ENCODE results near the gene SASH1. TPM values are rescaled to one million over a fixed set of nuclear protein-coding genes. Genes with fewer than 3 reads are reported as not detected.

Gene SASH1
- total and polyA plus RNA-seq, 2 experiments from 2014 or later = 69.1 to 99.0 TPM

GRCh38 chr6:148405894-148406293 lies 63.3 kb downstream of the SASH1 start:
- DNase-seq = no peak
- H3K4me2 ChIP-seq (ENCODE audit: unreplicated experiment) = no peak overlapping the region
- no peak overlapping the region for H3K27ac ChIP-seq
- 75 to 83% methylated on average over 2 of the region's 2 CpGs for WGBS, 2 experiments (ENCODE audit: low coverage in 1 of 2, low lambda C conversion rate in 2 of 2, missing lambda C conversion rate in 2 of 2)
- in situ Hi-C loops (cut with MboI) = no loop called here
- no peaks in the 10 kb centered on the region for H4K20me1 ChIP-seq (ENCODE audit: insufficient read depth)
- H2AFZ ChIP-seq = no peak overlapping the region
- H3K9me3 ChIP-seq (ENCODE audit: low read depth) = no peaks in the 10 kb centered on the region
- no peaks in the 10 kb centered on the region for H3K27me3 ChIP-seq (replicated peaks; ENCODE audit: insufficient read depth)
- peaks cover 79% of the 10 kb centered on the region for H3K79me2 ChIP-seq (ENCODE audit: insufficient read depth)
- H3F3A ChIP-seq (ENCODE audit: insufficient read depth) = peaks cover 35% of the 10 kb centered on the region
- no peaks in the 10 kb centered on the region; the same call in 1 of the 2 replicates for H3K36me3 ChIP-seq (ENCODE audit: low read depth)
- no peak overlapping the region for H3K4me3 ChIP-seq
- H3K4me1 ChIP-seq (ENCODE audit: insufficient read depth) = peaks cover 21% of the 10 kb centered on the region
- no peaks in the 10 kb centered on the region for H3K9me2 ChIP-seq (ENCODE audit: insufficient read depth)
- TF ChIP-seq EZH2phosphoT487 (IDR thresholded peaks at IDR 0.05; ENCODE audit: insufficient read depth, low read depth) = no peak
- TF ChIP-seq EZH2 (IDR thresholded peaks at IDR 0.05; ENCODE audit: insufficient read depth, poor library complexity, severe bottlenecking) = no peak
- H3K9ac ChIP-seq = no peak overlapping the region

GRCh38 chr6:148406579-148407371 lies 64.1 kb downstream of the SASH1 start:
- H3K9me2 ChIP-seq (ENCODE audit: insufficient read depth) = no peaks in the 10 kb centered on the region
- H2AFZ ChIP-seq = no peak overlapping the region
- no peaks in the 10 kb centered on the region for H3K36me3 ChIP-seq (ENCODE audit: low read depth)
- no peak overlapping the region for H3K4me3 ChIP-seq
- no peak for TF ChIP-seq EZH2phosphoT487 (IDR thresholded peaks at IDR 0.05; ENCODE audit: insufficient read depth, low read depth)
- TF ChIP-seq EZH2 (IDR thresholded peaks at IDR 0.05; ENCODE audit: insufficient read depth, poor library complexity, severe bottlenecking) = no peak
- H3K27ac ChIP-seq = peak overlapping the region; percentile 82
- peaks cover 79% of the 10 kb centered on the region for H3K79me2 ChIP-seq (ENCODE audit: insufficient read depth)
- H3F3A ChIP-seq (ENCODE audit: insufficient read depth) = peaks cover 35% of the 10 kb centered on the region
- in situ Hi-C loops (cut with MboI) = no loop called here
- no peak overlapping the region for H3K9ac ChIP-seq
- H3K9me3 ChIP-seq (ENCODE audit: low read depth) = no peaks in the 10 kb centered on the region
- H3K4me1 ChIP-seq (ENCODE audit: insufficient read depth) = peaks cover 23% of the 10 kb centered on the region
- WGBS, 2 experiments (ENCODE audit: low coverage in 1 of 2, low lambda C conversion rate in 2 of 2, missing lambda C conversion rate in 2 of 2) = 43 to 49% methylated on average over 5 to 6 of the region's 6 CpGs
- no peaks in the 10 kb centered on the region for H3K27me3 ChIP-seq (replicated peaks; ENCODE audit: insufficient read depth)
- no peak for DNase-seq
- peak overlapping the region; percentile 30 for H3K4me2 ChIP-seq (ENCODE audit: unreplicated experiment)
- no peaks in the 10 kb centered on the region for H4K20me1 ChIP-seq (ENCODE audit: insufficient read depth)

- Histone ChIP-seq H2AFZ (no peak overlapping the region), H3K9me3 (ENCODE audit: low read depth) (no peaks in the 10 kb centered on the region), H3K79me2 (ENCODE audit: insufficient read depth) (peaks cover 79% of the 10 kb centered on the region), H4K20me1 (ENCODE audit: insufficient read depth) (no peaks in the 10 kb centered on the region), H3K27ac (peak overlapping the region; percentile 82), H3K9me2 (ENCODE audit: insufficient read depth) (no peaks in the 10 kb centered on the region), H3K4me3 (0 out of 2 replicates have a peak overlapping the region, but pooled peaks have one; percentile 10), H3K27me3 (replicated peaks; ENCODE audit: insufficient read depth) (no peaks in the 10 kb centered on the region), H3F3A (ENCODE audit: insufficient read depth) (peaks cover 35% of the 10 kb centered on the region), H3K9ac (peak overlapping the region; percentile 35; the same call in 1 of the 2 replicates), H3K4me2 (ENCODE audit: unreplicated experiment) (peak overlapping the region; percentile 30), H3K4me1 (ENCODE audit: insufficient read depth) (peaks cover 28% of the 10 kb centered on the region), H3K36me3 (ENCODE audit: low read depth) (no peaks in the 10 kb centered on the region)
- no peak for TF ChIP-seq EZH2phosphoT487 (IDR thresholded peaks at IDR 0.05; ENCODE audit: insufficient read depth, low read depth)
- no peak for TF ChIP-seq EZH2 (IDR thresholded peaks at IDR 0.05; ENCODE audit: insufficient read depth, poor library complexity, severe bottlenecking)
- WGBS, 2 experiments (ENCODE audit: low coverage in 1 of 2, low lambda C conversion rate in 2 of 2, missing lambda C conversion rate in 2 of 2) = 11 to 12% methylated on average over 7 of the region's 7 CpGs
- in situ Hi-C loops (cut with MboI) = no loop called here
- peak; percentile 93 for DNase-seq
Measured at GRCh38 chr6:148407372-148407771, 64.7 kb downstream of the SASH1 start.

- in situ Hi-C loops (cut with MboI) = no loop called here
- no peaks in the 10 kb centered on the region for H3K36me3 ChIP-seq (ENCODE audit: low read depth)
- no peak for DNase-seq
- no peaks in the 10 kb centered on the region for H3K9me3 ChIP-seq (ENCODE audit: low read depth)
- H3K4me3 ChIP-seq = no peak overlapping the region
- 93 to 96% methylated on average over 12 of the region's 12 CpGs for WGBS, 2 experiments (ENCODE audit: low coverage in 1 of 2, low lambda C conversion rate in 2 of 2, missing lambda C conversion rate in 2 of 2)
- H2AFZ ChIP-seq = no peak overlapping the region
- H3F3A ChIP-seq (ENCODE audit: insufficient read depth) = peaks cover 24% of the 10 kb centered on the region
- peaks cover 98% of the 10 kb centered on the region for H3K79me2 ChIP-seq (ENCODE audit: insufficient read depth)
- no peaks in the 10 kb centered on the region for H4K20me1 ChIP-seq (ENCODE audit: insufficient read depth)
- peaks cover 28% of the 10 kb centered on the region for H3K4me1 ChIP-seq (ENCODE audit: insufficient read depth)
- no peaks in the 10 kb centered on the region for H3K27me3 ChIP-seq (replicated peaks; ENCODE audit: insufficient read depth)
- H3K9ac ChIP-seq = no peak overlapping the region
- no peak for TF ChIP-seq EZH2 (IDR thresholded peaks at IDR 0.05; ENCODE audit: insufficient read depth, poor library complexity, severe bottlenecking)
- no peak for TF ChIP-seq EZH2phosphoT487 (IDR thresholded peaks at IDR 0.05; ENCODE audit: insufficient read depth, low read depth)
- H3K4me2 ChIP-seq (ENCODE audit: unreplicated experiment) = no peak overlapping the region
- H3K9me2 ChIP-seq (ENCODE audit: insufficient read depth) = no peaks in the 10 kb centered on the region
- no peak overlapping the region for H3K27ac ChIP-seq
Measured at GRCh38 chr6:148413321-148414091, 70.9 kb downstream of the SASH1 start.

Measured in GM23248 (cell line).